Vagina (tissue), 2 donors: ENCODE data around the gene SURF1.

Source experiments
- POLR2A ChIP-seq, 2 donors: fragments of 450-650 bp; IDR thresholded peaks; one replicate each; pipeline ENCODE4 v1.6.1; 2017; ENCODE audit warnings: antibody characterized with exemption in 2 of 2, mild to moderate bottlenecking in 2 of 2, moderate library complexity in 2 of 2
- POLR2AphosphoS5 ChIP-seq, 2 donors: sonication (generic); formaldehyde crosslinking; IDR thresholded peaks; one replicate each; pipeline ENCODE4 v1.9.0; 2017; ENCODE audit warnings: antibody characterized with exemption in 2 of 2, mild to moderate bottlenecking in 2 of 2, low read depth in 1 of 2; ENCODE audit not compliant: insufficient read depth in 1 of 2
- TF ChIP-seq, protein P1 (sequence below), 3 experiments: fragments of 450-650 bp in 2 of 3; fragments of 200-600 bp in 1 of 3; sonication (generic) in 1 of 3; IDR thresholded peaks; one replicate each; pipeline ENCODE4 v1.5.1; 2017 to 2019; ENCODE audit warnings: antibody characterized with exemption in 3 of 3, mild to moderate bottlenecking in 2 of 3, moderate library complexity in 2 of 3

DNA sequence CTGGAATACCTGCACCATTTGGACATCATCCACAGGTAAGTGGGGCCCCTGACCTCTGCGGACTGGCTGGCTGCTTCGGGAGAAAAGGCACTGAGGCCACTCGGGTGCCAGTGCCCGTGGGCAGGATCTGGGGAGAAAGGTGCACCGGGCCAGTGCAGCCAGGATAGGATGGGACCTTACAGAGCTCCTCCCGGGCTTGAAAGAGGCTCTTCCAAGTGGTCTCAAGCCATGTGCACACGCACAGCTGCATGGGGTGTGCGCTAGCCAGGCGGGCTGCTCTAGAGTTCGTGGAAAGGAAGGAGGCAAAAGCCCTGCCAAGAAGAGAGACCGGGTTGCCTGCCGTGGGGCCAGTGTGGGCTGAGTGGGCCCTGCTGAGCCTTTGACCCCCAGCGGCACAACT, 33.3 kb upstream of the SURF1 start:
- TF ChIP-seq POLR2A (IDR thresholded peaks at IDR 0.05) = no peak
- TF ChIP-seq, protein P1, sequence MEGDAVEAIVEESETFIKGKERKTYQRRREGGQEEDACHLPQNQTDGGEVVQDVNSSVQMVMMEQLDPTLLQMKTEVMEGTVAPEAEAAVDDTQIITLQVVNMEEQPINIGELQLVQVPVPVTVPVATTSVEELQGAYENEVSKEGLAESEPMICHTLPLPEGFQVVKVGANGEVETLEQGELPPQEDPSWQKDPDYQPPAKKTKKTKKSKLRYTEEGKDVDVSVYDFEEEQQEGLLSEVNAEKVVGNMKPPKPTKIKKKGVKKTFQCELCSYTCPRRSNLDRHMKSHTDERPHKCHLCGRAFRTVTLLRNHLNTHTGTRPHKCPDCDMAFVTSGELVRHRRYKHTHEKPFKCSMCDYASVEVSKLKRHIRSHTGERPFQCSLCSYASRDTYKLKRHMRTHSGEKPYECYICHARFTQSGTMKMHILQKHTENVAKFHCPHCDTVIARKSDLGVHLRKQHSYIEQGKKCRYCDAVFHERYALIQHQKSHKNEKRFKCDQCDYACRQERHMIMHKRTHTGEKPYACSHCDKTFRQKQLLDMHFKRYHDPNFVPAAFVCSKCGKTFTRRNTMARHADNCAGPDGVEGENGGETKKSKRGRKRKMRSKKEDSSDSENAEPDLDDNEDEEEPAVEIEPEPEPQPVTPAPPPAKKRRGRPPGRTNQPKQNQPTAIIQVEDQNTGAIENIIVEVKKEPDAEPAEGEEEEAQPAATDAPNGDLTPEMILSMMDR (IDR thresholded peaks at IDR 0.05) = no peak
- TF ChIP-seq POLR2AphosphoS5 (IDR thresholded peaks at IDR 0.05; ENCODE audit: insufficient read depth in 1 of 2, low read depth in 1 of 2) = no peak
